ENCODE results near the gene CDH23.

The CDH23 gene

DNA sequence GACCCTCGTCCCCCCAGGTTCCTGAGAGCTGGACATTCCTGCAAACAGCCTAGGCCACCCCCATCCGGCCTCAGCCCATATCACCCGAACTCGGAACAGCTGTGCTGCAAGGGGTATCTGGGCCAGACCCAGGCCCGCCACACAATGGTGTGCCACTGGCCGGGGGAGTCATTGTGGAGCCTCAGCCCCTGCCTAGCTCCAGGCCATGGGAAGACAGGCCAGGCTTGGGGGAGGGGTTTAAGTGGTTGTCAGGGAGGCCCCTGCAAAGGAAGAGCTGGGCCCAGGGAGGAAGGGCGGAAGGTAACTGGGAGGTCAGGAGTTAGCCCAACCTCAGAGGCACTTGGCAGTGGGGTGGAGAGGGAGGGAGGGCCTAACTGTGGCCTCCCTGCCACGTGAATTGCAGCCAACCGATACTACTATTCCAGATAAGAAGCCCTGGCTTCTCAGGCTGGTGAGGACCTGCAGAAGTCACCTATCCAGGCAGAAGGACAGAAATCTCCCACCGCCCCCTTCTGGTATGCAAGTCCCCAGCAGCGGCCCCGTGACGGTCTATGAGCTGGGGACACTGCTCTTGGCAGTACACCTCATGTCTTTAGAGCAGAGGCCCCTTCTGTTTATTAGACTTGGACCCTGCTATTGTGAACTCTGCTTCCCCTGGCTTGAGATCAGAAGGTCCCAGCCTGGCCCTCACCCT, 349.8 kb downstream of the CDH23 start:
- no peak for DNase-seq (ENCODE audit: low read depth in 3 of 3, low spot score in 1 of 3)

DNA sequence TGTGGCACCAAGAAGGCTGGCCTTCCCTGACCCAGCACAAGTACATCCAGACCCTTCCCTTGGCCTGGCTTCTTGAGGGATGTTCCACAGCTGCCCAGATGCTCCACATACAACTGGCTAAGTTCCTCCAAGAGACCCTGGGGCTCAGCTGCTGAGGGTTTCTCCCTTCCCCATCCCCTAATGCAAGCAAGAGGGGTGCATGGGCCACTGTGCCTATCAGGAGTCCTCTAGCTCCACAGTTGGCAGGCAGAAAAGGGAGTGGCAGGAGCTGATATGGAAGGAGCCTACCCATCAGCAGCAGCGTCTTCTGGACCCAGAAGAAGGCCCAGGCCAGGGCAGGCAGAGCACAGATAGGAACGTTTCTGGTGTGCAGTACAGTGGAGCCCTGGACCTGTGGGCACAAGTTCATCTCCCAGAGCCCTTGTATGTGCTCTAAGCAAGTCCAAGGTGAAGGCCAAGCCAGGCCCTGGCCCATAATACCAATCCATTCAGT, 350.4 kb downstream of the CDH23 start:
- no peak for DNase-seq (ENCODE audit: low read depth in 3 of 3, low spot score in 1 of 3)

DNA sequence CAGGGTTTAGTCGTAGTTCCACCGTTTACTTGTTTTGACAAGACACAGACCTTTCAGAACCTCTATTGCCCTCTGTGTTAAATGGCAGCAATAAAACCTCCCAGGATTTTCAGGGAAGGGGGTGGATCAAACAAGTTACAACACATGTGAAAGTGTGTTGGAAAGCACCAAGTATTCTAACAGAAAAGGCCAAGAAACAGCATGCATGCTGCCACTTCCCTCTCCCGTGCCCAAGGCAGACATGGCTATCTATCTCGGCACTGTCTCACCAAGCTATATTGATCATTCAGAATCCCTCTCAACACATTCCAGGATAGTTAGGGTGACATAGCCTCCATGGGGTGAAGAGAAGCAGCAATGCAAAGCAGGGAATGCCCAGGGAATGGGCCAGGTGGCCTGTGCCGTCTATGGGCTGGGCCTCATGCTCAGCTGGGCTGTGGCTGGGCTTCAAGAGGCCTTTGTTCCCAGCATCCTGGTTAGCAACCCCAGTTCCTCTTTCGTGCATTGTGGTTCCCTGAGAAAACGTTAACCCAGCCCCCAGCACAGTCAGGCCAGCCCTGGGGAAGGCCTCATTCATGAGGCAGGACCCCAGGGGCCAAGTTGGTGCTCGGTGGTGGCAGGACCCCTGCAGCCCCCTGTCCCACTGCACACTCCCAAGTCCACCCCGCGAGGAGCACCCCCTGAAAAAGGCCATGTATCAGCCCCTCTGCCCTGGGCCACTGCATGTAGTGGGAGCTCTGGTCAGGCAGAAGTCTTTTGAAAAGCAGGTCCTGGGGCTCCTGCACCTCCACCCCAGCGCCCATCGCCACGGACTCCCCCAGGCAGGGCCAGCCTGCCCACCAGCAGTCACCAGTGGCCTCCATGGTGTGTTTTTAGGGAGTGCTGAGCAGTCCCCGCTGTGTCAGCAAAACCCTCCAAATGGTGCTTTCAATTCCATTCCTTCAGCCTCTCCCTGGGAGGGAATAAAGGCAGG, 351.1 kb downstream of the CDH23 start:
- no peak for DNase-seq (ENCODE audit: low read depth in 3 of 3, low spot score in 1 of 3)

DNA sequence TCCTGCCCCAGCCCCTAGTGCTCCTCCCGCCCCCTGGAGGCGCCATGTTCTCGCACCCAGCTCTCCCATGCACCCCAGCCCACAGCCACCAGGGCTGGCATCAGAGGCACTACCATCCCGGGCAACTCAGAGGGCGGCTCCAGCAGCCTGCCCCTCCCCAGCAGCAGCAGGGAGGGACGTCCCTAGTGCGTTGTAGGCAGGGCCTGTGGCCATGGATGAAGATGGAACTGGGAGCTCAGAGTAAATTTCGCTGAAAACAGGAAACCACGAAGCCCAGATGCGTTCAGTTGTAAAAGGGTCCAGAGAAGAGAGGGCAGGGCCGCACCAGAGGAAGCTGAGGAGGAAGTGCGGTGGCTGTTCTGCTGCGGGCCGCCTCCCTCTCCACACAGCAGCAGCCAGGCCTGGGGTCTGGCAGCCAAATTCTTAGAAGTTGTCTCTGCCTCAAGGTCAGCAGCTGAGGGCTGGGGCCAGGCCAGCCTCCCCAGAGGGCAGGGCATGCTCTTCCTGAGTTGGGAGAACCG, 352.0 kb downstream of the CDH23 start:
- peak in 2 of 3 donors; percentile 40 to 41 for DNase-seq (ENCODE audit: low read depth in 3 of 3, low spot score in 1 of 3)

DNA sequence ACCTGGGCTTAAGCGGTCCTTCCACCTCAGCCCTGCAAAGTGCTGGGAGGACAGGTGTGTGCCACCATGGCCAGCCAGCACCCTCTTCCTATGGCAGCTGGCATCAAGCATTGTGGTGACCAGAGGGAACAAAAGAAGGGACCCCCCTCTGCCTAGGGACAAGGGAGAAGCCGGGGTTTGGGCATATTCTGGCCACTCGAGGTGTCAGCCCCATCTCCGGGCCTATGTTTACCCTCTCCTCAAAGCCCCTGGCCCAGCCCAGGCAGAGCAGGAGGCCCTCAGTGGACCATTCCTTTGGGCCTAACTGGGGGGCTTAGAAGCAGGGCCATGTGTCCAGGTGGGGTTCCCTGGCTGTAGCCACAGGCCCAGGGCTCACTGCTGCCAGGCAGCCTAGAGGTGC, 352.7 kb downstream of the CDH23 start:
- no peak for DNase-seq (ENCODE audit: low read depth in 3 of 3, low spot score in 1 of 3)

DNA sequence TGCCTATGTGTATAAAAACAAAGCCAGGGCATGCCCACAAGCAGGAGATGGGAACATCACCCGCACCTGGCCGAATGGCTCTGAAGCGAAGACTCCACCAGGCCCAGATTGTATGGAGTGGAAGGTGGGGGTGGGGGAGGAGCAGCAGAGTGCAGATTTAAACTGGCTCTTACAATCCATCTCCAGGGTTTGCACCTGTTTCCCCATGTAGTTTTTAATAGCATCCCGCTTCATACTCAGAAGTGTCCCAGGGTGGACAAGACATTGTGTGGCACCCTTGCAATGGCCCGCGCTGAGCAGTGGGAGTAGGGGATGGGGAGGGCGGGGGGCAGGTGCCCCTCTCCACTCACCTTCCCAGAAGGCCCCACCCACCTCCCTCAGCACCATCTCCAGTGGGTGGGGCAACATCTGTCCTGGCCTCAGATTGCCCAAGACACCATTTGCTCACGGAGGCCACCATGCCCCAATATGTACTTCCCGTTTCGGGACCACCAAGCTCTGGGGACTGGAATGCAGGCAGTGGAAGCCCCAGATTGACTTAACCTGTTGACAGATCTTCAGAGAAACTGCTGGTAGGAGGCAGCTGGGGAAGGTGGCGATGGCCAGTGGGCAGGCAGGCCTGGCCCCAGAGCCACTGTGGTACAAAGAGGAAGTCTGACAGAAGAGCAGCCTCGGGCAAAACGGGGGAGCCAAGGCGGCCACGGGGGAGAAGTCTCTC, 353.6 kb downstream of the CDH23 start:
- DNase-seq (ENCODE audit: low read depth in 3 of 3, low spot score in 1 of 3), result no peak

DNA sequence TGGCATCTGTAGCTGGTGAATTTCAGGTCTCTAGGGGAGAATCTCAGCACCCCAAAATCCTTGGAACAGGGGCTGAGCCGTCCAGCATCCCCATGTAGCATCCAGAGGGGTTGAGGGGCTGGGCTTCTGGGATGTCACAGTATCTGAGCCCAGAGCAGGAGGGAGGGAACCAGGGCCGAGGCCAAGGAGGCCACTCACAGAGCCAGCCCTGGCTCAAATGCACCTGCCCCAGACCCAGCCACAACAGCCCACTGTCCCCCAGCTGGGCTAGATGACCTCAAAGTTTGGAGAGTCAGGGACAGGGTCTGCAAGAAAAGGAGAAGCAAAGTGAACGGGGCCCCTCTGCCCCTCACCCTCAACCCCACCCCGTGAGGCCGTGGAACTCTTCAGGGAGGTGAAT, 354.3 kb downstream of the CDH23 start:
- DNase-seq (ENCODE audit: low read depth in 3 of 3, low spot score in 1 of 3), result no peak

DNA sequence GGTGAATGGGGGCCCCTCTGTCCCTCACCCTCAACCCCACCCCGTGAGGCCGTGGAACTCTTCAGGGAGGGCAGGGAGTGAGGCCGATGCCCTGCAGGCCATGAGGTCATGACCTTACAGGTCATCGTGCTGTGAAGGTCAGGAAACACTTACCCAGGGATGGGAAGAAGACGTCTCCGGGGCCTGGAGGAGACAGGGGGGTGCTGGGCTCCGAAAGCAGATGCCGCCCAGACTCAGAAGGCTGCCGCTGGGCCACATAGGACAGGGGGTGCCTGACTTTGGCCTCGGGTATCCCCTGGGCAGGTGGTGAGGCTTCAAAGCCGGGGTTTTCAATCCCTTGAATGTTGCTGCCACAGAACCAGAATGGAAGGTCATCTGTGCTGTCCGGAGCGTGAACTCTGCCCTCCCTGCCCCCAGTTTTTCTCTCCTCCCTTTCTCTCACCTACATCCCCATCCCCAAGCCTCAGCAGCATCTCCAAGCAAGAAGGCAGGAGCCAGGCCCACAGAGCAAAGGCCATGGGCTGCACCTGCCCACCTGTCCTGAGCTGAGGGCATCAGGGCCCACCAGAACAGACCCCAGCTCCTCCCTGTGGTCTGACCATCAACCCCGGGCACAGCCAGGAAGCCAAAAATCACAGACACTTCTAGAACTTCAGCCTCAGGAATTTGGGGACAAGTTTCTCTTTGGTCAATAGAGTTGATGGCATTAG, 354.9 kb downstream of the CDH23 start:
- DNase-seq (ENCODE audit: low read depth in 3 of 3, low spot score in 1 of 3), result no peak

DNA sequence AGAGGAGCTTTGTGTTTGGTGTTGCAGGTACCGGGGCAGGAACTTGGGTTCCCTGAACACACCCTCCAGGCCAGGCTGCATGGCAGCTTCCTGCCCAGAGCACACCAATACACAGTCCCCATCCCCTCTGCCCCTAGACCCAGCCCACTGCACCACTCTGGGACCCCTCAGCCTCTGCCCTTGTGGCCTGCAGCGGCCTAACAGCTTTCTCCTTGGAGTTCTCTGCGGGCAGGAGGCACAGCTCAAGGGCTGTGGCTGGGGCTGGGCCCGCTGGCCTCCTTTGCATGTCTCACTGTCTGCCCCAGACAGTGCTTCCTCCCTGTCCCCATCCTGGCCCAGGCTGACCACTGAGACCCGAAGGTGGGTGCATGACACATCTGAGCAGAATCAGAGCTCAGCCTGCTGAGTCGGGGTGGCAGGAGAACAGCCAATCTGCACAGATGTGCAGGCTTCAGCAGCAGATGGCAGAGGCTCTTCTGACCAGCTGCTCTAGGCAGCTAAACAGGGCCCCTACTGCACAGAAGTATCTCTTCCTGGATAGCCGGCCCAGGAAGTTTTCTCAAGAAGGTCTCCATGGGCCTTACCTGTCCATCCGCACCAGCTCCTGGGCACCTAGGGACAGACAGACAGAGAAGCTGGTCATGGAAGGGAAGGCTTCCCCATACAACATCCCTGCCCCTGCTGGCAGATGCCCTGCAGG, 355.8 kb downstream of the CDH23 start:
- no peak for DNase-seq (ENCODE audit: low read depth in 3 of 3, low spot score in 1 of 3)

DNA sequence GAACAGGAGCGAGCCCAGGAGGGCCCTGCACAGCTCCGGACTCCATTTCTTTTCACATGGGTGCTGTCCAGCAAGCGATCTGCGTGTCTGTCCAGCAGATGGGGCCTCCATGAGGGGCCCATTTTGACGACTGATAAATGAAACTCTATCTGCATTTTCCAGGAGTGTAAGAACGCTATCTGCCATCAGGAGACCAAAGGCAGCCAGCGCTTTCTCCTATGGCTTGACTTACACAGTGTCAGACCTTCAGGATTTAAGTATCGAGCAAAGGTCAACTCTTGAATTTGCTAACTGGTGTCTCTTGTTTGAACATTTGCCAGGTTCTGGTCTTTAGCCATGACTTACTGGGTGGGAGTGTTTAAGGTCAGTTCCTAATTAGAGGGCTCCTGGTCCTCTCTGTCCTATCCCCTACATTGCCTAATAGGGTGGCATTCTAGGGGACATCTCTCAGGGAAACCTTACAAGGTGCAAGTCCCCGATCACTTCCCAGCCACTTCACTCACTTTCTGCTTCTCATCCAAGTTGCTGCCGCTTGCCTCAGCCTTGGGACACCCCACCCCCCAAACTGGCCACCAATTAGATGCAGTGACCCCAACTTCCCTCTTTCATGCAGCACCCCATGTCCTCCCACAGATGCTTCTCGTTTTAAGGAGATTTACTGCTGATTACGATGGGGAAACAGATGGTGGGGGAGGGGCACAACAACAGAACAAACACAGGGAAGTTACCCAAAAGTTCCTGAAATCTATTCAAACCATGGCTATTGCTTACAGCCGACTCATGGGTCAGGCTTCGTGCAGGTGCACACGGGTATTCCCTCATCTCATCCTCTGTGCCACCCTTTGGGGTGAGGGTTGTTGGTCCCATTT, 356.6 kb downstream of the CDH23 start:
- DNase-seq (ENCODE audit: low read depth in 3 of 3, low spot score in 1 of 3), result no peak

DNA sequence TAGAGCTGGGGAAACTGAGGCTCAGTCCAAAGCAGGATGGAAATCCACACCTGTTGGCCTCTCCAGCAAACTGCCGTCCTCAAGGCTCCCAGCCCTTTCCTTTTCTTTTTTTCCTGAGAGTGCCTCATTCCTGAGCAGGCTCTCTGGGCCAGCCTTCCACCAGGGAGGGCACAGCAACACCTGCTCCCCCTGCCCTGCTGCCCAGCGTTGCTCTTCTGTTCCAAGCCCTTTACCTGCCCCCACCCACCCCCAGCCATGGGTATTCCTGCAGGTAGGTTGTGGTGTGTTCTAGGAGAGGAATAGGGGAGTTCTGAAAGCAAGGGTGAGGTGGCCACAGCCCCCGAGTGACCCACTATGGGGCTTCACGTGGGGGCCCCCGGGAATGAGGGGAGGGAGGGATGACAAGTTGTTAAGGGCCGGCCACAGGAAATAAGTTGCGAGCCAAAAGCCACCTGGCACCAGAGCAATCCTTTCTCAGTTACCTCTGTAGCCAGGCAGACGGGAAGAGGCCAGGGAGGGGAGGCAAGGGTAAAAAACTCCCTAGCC, 357.3 kb downstream of the CDH23 start:
- no peak for DNase-seq (ENCODE audit: low read depth in 3 of 3, low spot score in 1 of 3)

DNA sequence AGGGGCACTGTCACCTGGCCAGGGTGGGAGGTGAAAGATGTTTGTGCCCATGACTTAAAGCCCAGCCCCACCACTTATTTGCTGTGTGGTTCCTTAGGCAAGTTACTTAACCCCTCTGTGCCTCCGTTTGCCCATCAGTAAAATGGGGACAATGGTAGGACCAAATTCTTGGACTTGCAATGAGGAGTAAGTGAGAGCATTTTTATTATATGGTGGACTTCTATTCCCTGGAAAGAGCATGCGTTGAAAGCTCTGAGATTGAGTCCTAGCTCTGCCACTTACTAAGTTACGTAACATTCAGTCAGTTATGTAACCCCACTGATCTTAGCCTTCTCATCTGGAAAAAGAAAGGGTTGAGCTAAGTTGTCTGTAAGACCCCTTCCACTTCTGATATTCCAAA, 357.8 kb downstream of the CDH23 start:
- no peak for DNase-seq (ENCODE audit: low read depth in 3 of 3, low spot score in 1 of 3)

DNA sequence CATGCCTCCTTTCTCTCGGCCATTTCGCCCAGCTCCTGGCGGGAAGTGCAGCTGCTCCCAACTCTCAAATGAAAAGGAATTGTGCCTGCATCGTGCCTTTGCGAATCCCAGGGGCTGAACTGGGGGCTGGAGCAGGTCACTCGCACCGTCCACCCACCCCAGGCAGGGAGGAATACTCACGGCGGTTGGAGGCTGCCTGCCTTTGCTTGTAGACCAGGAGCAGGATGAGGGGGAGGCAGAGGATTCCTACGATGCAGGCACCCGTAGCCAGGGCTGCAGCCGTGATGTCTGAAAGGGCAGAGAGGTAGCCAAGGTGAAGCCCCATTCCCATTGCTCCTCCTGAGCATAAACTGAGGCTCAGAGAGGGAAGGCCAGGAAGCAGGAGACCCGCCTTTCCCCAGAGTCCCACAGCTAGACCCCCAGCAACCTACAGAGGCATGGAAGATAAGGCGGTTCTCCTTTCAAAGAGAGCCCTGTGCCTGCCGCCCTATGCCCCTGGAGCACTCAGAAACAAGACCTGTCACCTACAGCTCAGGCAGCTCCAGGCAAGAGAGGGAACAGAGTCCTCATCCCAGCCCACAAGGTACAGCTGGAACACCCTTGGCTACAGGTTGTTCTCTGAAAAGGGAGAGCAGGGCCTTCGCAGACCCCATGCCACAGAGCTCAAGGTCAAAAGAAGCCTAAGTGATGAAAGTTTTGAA, 358.6 kb downstream of the CDH23 start:
- DNase-seq (ENCODE audit: low read depth in 3 of 3, low spot score in 1 of 3), result no peak

DNA sequence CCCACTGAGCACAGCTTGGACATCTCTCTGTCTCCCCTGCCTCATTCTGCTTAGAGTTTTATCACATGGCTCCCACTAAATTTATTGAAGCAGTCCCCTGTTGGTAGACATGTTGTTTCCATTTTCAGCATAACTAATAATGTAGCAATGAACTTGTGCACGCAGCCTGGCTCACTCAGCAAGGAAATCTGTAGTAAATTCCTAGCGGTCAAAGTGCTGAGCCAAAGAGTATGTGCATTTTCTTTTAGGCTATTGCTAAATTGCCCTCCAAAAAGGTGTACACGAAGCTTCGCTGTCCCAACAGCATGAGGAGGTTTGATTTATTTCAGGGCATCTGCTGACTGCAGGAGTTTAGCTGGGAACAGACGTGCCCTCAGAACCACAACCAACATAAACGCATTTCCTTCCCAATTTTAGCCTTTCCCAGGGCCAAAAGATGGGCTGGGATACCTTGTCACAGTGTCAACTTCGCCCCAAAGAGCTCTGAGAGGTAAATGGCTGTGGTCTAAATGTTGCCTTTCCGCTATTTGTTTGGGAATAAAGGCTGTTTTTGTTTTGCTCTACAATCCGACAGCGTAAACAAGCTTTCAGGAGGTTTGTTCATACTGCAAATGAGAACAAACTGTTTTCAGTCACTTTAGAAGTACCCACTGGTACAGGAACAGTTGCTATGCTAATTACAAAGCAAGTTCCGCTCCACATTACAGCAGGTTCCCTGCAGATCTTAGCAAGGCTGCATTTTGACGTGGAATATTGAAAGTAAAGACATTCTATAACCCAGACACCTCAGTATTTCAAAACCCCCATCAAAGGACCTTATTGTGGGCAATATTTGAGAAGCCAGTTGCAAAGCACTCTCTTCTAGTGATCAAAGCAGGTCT, 359.8 kb downstream of the CDH23 start:
- no peak for DNase-seq (ENCODE audit: low read depth in 3 of 3, low spot score in 1 of 3)

DNA sequence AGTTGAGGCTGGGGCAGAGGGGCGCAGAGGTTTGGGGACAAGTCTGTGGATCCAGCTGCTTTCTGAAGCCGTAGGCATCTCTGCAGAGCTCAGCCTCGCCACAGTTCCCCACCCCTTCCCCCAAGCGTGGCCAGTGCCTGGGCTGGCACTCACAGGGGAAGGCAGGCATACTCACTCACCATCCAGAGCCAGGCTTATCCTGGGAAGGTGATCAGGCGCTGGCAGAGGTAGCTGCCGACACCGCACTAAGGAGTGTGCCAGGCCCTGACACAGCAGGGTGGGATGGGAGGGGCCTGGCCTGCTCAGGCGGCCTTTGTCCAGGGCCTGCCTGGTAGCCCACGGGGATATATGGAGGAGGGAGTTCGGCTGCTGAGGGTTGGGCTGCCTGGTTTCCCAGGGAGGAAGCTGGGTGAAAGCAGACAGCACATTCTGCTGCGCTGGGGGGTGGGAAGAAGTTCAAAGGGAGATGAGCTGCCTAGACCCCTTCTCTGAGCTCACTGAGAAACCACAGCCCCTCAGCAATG, 360.7 kb downstream of the CDH23 start:
- DNase-seq (ENCODE audit: low read depth in 3 of 3, low spot score in 1 of 3), result no peak

DNA sequence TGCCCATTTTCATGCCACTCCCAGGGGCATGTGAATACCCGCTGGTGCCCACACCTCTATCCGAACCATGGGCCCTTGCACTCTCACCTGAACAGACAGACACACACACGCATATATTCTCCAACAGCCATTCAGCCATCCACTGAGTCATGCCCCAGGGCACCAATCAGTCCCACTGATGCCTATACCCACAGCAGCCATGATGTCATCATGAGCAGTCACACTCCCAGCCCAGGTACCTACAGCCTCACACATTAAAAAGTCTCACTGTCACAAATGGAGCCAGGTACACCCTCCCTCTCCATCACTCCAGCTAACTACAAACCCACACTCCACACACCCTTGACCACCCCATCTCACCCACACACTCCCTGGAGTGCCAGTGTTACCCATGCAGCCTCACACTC, 364.4 kb downstream of the CDH23 start:
- DNase-seq (ENCODE audit: low read depth in 3 of 3, low spot score in 1 of 3), result no peak

DNA sequence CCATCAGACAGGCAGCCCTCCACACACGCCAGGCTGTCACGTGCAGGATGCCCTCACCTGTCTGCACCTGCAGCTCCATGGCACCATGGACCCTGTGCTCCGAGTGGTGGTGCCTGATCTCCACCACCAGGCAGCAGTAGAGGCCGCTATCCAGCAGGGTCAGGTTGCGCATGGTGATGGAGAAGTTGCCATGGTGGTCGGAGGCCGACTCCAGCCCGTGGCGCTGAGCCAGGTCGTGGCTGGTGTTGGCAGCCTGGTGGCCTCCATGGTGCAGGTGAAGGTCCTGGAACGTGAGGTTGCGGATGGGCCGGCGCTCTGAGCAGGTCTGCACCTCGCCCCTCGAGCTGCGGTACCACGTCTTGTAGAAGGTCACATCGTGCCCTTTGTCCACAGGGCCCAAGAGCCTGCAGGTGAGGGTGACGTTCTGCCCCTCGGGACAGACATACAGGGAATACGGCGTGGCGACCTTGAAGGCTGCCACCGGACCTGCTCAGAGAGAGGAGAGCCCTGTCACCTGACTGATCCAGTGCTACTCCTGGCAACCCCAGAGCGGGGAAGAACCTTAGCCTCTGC, 364.9 kb downstream of the CDH23 start:
- no peak for DNase-seq (ENCODE audit: low read depth in 3 of 3, low spot score in 1 of 3)

All from stimulated activated CD4-positive, alpha-beta T cell treated with anti-CD3 and anti-CD28 coated beads, TNF-alpha, amount 100 ng/mL, for 1 hour (primary cell).